GM23338 (cell line): ENCODE data around the gene MNX1.
A peak's percentile ranks its signal among the peaks of the same experiment; 100 is the strongest.

Source experiments
- CTCF ChIP-seq, 2 experiments: fragments of 200-600 bp in 1 of 2; sonication (generic) in 1 of 2; conservative IDR thresholded peaks; 2 replicates each; pipeline versions ENCODE4 v1.5.1 to v1.6.1; 2016 to 2017; ENCODE audit warnings: antibody characterized with exemption in 2 of 2, low read depth in 2 of 2, mild to moderate bottlenecking in 2 of 2, moderate library complexity in 1 of 2
- EZH2 ChIP-seq: fragments of 200-600 bp; sonication (generic); IDR thresholded peaks from one replicate; pipeline ENCODE4 v1.8.0; 2017; ENCODE audit warnings: antibody characterized with exemption, mild to moderate bottlenecking, low read depth; ENCODE audit not compliant: unreplicated experiment
- JUNB ChIP-seq: IDR thresholded peaks from one replicate; pipeline ENCODE4 v1.6.1; 2016; ENCODE audit warnings: antibody characterized with exemption; ENCODE audit not compliant: unreplicated experiment
- POLR2AphosphoS5 ChIP-seq: IDR thresholded peaks from 2 replicates; pipeline ENCODE4 v1.6.1; 2016; ENCODE audit warnings: antibody characterized with exemption, low read depth
- REST ChIP-seq: IDR thresholded peaks from one replicate; pipeline ENCODE4 v1.6.1; 2018; ENCODE audit warnings: antibody characterized with exemption; ENCODE audit not compliant: unreplicated experiment

GRCh38 chr7:157000741-157001653, 9.5 kb downstream of the MNX1 start:
- no peak for TF ChIP-seq CTCF (conservative IDR thresholded peaks at IDR 0.05; ENCODE audit: low read depth in 2 of 2)
- no peak for TF ChIP-seq JUNB
- TF ChIP-seq POLR2AphosphoS5 = no peak
- no peak for TF ChIP-seq REST
- peak; percentile 86 for TF ChIP-seq EZH2
